ENCODE data around the gene RNF121.

RNF121 gene

DNA sequence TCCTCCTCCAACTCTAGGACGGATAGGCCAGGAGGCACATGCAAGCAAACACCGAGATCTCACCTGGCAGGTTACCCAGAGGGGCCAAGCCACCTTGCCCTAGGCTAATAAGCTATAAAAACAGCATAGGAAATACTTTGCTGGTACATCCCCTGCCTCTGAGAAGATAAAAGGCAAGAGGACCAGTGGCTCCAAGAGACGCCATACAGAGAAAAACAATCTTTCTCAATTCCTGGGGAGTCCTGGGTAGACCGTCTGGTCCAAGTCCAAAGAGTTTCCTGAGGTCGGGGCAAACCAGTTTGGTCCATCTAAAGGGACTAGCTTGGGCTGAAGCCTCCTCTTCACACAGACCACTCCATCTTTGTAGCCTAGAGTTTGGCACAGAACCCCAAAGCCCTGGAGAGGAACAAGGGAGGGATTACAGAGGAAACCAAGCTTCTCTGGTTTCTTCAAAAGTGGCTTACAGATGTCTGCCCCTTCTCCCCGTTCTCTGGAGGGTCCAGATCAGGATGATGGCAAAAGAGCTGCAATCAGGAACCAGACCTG, 111.1 kb downstream of the RNF121 start:
- H3K9me3 Mint-ChIP-seq: no peaks in the 10 kb centered on the region
- H3K4me1 Mint-ChIP-seq (ENCODE audit: low read depth): peaks cover 44% of the 10 kb centered on the region
- no peak overlapping the region for H3K27ac Mint-ChIP-seq
- H3K36me3 Mint-ChIP-seq (ENCODE audit: low read depth): peaks cover 17% of the 10 kb centered on the region
- no peak overlapping the region for H3K4me3 Mint-ChIP-seq
- no peaks in the 10 kb centered on the region for H3K27me3 Mint-ChIP-seq

DNA sequence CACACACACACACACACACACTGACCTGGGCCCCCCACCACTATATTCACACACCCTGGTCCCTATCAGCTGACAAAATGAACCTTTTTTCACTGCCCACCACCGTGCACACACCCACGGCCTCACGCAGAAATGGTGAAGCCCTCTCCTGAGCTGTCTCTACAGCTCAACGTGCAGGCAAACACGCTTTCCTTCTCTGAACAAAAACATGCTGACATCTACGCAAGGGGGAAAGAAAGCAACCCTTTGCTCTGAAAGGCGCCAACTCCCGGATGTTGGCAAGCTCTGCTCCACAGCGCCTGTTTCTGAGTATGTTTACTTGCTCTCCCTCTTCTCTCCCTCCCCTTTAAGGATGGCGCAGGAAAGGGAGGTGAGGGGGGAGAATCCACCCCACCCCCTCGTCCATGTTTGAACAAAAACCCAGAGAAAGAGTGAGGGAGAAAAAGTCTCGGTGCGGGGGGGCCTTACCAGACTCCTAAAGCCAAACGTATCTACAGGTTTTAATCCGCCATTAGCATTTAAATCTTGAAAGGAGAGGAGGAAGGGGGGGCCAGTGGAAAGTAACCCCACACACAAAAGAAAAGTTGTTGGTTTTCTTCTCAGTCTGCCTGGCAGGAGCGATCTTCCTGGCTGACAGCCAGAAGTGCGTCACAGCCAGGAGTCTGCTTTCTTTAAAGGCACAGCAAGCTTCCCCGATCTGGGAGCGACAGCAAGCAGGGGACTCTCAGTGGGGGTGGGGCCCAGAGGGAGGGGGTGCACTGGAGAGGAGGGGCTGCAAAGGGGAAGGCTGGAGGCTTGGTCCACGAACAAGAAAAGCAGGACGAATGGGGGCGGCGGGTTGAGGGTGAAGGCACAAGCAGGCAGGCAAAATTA, 111.9 kb downstream of the RNF121 start:
- no peak overlapping the region for H3K4me3 Mint-ChIP-seq
- H3K9me3 Mint-ChIP-seq: no peaks in the 10 kb centered on the region
- H3K36me3 Mint-ChIP-seq (ENCODE audit: low read depth): peaks cover 10% of the 10 kb centered on the region
- no peaks in the 10 kb centered on the region for H3K27me3 Mint-ChIP-seq
- H3K27ac Mint-ChIP-seq: no peak overlapping the region
- peaks cover 44% of the 10 kb centered on the region for H3K4me1 Mint-ChIP-seq (ENCODE audit: low read depth)

DNA sequence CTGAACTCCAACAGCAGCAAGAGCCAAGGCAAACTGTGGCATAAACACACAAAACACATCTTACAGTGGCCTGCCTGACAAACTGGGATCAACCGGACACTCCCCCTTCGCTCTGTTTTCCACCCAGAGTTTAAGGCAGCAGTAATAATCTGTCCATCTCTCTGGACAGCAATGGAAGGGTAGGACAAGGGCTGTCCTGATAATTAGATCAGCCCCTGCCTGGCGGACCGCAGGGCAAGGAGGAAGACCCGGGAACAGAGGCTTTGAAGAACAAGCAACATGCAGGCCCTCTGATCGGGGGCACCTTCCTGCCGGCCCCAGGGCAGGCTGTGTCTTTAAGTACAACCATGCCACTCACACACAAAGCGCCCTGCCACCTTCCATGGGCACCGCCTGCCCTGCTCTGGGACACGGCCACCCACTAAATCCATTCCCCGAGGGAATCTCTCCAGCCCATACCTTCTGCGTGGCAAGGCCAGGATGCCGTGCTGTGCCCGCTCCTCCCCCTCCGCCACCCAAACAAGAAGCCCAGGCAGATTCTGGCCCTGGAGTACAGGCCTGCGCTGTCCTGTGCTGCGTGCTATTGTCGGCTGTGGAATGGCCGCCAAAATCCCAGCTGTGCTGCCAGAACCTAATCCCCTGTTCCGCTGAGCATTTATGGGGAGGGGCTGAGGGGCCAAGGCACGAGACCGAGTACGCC, 112.7 kb downstream of the RNF121 start:
- H3K27me3 Mint-ChIP-seq: no peaks in the 10 kb centered on the region
- H3K36me3 Mint-ChIP-seq (ENCODE audit: low read depth): peaks cover 5% of the 10 kb centered on the region
- no peak overlapping the region for H3K27ac Mint-ChIP-seq
- no peak overlapping the region for H3K4me3 Mint-ChIP-seq
- H3K4me1 Mint-ChIP-seq (ENCODE audit: low read depth): peaks cover 36% of the 10 kb centered on the region
- H3K9me3 Mint-ChIP-seq: no peaks in the 10 kb centered on the region

DNA sequence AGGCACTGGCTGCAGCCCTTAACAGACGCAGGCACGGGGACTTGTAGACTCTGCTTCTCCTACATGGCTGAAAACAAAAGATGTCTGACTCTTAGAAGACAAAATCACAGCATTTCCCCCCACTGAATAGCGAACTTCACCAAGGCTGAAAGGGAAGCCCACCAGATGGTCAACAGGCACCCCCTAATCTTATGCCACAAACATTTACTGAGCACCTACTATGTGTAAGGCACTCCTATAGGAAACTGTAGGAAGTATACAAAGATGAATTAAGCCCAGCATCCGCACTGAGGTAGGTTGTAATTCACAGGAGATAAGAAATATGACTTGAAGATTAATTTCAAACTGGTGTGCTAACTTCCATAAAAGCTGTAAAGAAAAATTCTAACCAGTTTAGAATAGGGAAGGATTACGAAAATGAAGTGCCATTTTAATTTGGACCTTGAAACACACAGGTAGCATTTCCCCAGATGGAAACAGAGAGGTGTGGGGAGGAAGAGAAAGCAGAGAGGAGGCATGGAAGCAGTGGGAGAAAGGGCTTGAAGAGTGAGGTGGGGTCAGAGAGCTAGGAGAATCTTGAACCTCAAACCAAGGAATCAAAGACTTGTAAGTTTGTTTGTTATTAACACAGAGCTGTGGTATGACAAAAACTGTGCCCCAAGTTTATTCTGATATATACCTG, 113.4 kb downstream of the RNF121 start:
- Mint-ChIP-seq H3K27me3 (no peaks in the 10 kb centered on the region), H3K9me3 (no peaks in the 10 kb centered on the region), H3K4me3 (no peak overlapping the region), H3K4me1 (ENCODE audit: low read depth) (peaks cover 30% of the 10 kb centered on the region), H3K36me3 (ENCODE audit: low read depth) (no peaks in the 10 kb centered on the region), H3K27ac (no peak overlapping the region)

DNA sequence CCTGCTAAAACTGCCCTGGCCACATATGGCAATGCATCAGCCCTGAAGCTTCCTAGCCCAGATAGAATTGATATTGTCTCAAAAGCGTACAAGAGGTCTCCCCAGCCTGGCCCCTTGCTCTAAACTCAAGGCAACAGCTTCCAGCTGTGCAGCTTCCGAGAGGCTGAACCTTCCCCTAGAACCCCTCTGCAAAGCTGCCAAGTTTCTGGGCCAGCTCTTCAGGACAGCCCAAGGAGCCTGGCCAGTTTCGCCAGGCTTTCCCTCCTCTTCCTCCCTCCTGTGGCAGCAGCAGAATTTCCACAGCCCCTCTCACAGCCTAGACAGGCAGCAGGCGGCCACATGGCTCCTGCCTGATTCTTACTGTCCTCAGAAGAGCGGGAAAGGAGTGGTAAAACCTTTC, 117.0 kb downstream of the RNF121 start:
- peaks cover 16% of the 10 kb centered on the region for H3K36me3 Mint-ChIP-seq (ENCODE audit: low read depth)
- no peaks in the 10 kb centered on the region for H3K9me3 Mint-ChIP-seq
- H3K4me3 Mint-ChIP-seq: no peak overlapping the region
- no peaks in the 10 kb centered on the region for H3K27me3 Mint-ChIP-seq
- H3K4me1 Mint-ChIP-seq (ENCODE audit: low read depth): peaks cover 30% of the 10 kb centered on the region
- H3K27ac Mint-ChIP-seq: no peak overlapping the region
